ENCODE results near the gene BST2.

The BST2 gene

DNA sequence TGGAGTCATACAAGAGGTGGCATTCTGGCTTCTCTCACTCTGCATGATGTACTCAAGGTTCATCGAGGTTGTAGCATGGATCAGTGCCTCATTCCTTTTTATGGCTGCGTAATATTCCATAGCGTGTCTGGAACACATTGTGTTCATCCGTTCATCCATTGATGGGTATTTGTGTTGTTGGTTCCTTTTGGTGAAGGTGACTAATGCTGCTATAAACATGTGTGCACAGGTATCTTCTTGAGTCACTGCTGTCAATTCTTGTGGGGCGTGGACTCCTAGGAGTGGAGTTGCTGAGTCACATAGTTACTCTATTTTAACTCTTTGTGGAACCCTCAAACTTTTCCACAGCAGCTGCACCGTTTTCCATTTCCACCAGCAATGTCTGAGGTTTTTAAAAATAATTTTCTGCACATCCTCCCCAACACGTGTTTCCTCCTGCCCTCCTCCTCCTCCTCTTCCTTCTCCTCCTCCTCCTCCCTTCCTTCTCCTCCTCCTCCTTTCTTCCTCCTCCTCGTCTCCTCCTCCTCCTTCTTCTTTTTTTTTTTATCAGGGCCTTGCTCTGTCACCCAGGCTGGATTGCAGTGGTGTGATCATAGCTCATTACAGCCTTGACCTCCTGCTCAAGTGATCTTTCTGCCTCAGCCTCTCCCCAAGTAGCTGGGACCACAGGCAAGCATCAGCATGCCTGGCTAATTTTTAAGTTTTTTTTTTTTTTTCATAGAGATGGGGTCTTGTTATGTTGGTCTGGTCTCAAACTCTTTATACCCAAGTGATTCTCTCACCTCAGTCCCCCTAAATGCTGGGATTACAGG lies 45.0 kb upstream of the BST2 start:
- Histone ChIP-seq H4K20me1 (ENCODE audit: low read depth, low read length) (no peaks in the 10 kb centered on the region), H3K27ac (ENCODE audit: low read depth, low read length) (no peak overlapping the region), H3K9me2 (replicated peaks; ENCODE audit: insufficient read depth, low read length) (no peaks in the 10 kb centered on the region), H3F3A (ENCODE audit: insufficient read depth) (no peaks in the 10 kb centered on the region), H3K79me2 (ENCODE audit: insufficient read depth, low read length) (no peaks in the 10 kb centered on the region), H3K9me3 (ENCODE audit: insufficient read depth, low read length) (no peaks in the 10 kb centered on the region), H3K4me2 (ENCODE audit: low read depth, low read length, poor library complexity, severe bottlenecking) (no peak overlapping the region), H3K27me3 (ENCODE audit: low read length) (no peaks in the 10 kb centered on the region), H3K36me3 (ENCODE audit: low read length) (no peaks in the 10 kb centered on the region), H3K9ac (ENCODE audit: low read length) (no peak overlapping the region), H2AFZ (ENCODE audit: low read depth, low read length, severe bottlenecking) (no peak overlapping the region), H3K4me3 (ENCODE audit: insufficient read depth, low read length, poor library complexity, severe bottlenecking) (no peak overlapping the region)
- TF ChIP-seq, protein P1, sequence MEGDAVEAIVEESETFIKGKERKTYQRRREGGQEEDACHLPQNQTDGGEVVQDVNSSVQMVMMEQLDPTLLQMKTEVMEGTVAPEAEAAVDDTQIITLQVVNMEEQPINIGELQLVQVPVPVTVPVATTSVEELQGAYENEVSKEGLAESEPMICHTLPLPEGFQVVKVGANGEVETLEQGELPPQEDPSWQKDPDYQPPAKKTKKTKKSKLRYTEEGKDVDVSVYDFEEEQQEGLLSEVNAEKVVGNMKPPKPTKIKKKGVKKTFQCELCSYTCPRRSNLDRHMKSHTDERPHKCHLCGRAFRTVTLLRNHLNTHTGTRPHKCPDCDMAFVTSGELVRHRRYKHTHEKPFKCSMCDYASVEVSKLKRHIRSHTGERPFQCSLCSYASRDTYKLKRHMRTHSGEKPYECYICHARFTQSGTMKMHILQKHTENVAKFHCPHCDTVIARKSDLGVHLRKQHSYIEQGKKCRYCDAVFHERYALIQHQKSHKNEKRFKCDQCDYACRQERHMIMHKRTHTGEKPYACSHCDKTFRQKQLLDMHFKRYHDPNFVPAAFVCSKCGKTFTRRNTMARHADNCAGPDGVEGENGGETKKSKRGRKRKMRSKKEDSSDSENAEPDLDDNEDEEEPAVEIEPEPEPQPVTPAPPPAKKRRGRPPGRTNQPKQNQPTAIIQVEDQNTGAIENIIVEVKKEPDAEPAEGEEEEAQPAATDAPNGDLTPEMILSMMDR (IDR thresholded peaks at IDR 0.05; ENCODE audit: insufficient read depth, low read length, poor library complexity, severe bottlenecking): no peak
- TF ChIP-seq EZH2phosphoT487 (conservative IDR thresholded peaks at IDR 0.05; ENCODE audit: low read length): no peak

DNA sequence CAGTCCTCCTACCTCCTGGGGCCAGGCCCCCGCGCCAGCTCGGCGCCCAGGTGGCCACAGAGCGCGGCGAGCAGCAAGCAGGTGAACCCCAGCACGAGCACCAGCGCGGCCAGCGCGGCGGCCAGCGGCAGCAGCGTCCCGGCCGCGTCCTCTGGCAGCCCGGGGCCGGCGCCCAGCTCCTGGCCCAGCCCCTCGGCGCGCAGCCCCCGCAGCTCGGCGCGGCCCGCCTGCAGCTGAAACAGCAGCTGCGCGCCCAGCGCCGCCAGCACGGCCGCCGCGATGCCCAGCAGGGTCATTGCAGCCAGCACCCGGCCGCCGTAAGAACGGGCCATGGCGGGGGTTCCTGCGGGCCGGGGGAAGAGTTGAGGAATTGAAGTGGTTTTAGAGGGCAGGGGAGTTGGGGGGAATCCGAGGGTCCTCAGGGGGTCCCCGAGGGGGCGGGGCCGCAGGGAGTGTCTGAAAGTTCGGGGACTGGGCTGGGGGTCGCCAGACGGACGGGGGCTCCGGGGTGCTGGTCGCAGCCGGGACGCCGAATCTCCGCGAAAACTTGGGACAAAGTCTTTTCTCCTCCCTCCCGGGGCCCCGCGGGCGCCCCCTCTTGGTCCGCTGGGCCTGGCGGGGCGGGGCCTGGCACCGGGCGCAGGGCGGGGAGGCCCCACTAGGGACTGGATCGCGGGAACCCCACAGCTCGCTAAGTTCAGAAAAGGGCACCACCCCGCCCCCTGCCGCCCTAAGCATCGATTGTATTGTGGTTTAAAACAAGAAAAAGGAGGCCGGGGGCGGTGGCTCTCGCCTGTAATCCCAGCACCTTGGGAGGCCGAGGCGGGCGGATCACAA lies 42.9 kb upstream of the BST2 start, which contains the start of gene TMEM221:
TSS of gene TMEM221 (minus strand) at position 538 of the 837 bp plus-strand sequence. CDS start at position 332, 206 bp downstream.
- H4K20me1 ChIP-seq (ENCODE audit: low read depth, low read length): no peaks in the 10 kb centered on the region
- TF ChIP-seq, protein P1 (IDR thresholded peaks at IDR 0.05; ENCODE audit: insufficient read depth, low read length, poor library complexity, severe bottlenecking): no peak
- no peak for TF ChIP-seq EZH2phosphoT487 (conservative IDR thresholded peaks at IDR 0.05; ENCODE audit: low read length)
- H3K9me3 ChIP-seq (ENCODE audit: insufficient read depth, low read length): no peaks in the 10 kb centered on the region
- no peak within 1 kb of the TSS for H3K9ac ChIP-seq (ENCODE audit: low read length)
- H3K4me2 ChIP-seq (ENCODE audit: low read depth, low read length, poor library complexity, severe bottlenecking): no peak within 1 kb of the TSS
- H3K9me2 ChIP-seq (replicated peaks; ENCODE audit: insufficient read depth, low read length): no peaks in the 10 kb centered on the region
- no peak within 1 kb of the TSS for H3K4me3 ChIP-seq (ENCODE audit: insufficient read depth, low read length, poor library complexity, severe bottlenecking)
- H3F3A ChIP-seq (ENCODE audit: insufficient read depth): no peaks in the 10 kb centered on the region
- no peaks in the 10 kb centered on the region for H3K27me3 ChIP-seq (ENCODE audit: low read length)
- no peaks in the 10 kb centered on the region for H3K36me3 ChIP-seq (ENCODE audit: low read length)
- no peak within 1 kb of the TSS for H3K27ac ChIP-seq (ENCODE audit: low read depth, low read length)
- H3K79me2 ChIP-seq (ENCODE audit: insufficient read depth, low read length): no peaks in the 10 kb centered on the region
- no peak within 1 kb of the TSS for H2AFZ ChIP-seq (ENCODE audit: low read depth, low read length, severe bottlenecking)

DNA sequence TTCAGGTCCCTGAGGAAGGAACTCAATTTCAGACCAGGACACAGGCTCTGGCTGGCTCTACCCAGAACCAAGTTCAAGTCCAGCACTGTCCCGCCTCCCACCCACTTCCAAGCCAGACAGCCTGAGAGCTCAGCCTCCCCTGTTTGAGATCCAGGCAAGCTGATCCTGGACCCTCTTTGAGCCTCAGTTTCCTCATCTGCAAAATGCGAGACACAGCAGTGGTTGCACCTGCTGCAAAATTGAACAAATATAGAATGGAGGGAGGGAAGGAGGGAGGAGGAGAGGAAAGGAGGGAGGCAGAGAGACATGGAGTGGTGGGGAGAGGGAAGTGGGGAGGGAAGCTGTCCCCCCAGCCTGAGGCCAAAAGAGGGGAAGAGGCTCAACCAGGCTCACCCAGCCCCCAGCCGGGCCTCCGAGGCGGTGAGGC lies 42.3 kb upstream of the BST2 start:
- Histone ChIP-seq H4K20me1 (ENCODE audit: low read depth, low read length) (no peaks in the 10 kb centered on the region), H3K9me2 (replicated peaks; ENCODE audit: insufficient read depth, low read length) (no peaks in the 10 kb centered on the region), H2AFZ (ENCODE audit: low read depth, low read length, severe bottlenecking) (no peak overlapping the region), H3K9ac (ENCODE audit: low read length) (no peak overlapping the region), H3K4me3 (ENCODE audit: insufficient read depth, low read length, poor library complexity, severe bottlenecking) (no peak overlapping the region), H3F3A (ENCODE audit: insufficient read depth) (no peaks in the 10 kb centered on the region), H3K27ac (ENCODE audit: low read depth, low read length) (no peak overlapping the region), H3K27me3 (ENCODE audit: low read length) (no peaks in the 10 kb centered on the region), H3K4me2 (ENCODE audit: low read depth, low read length, poor library complexity, severe bottlenecking) (no peak overlapping the region), H3K79me2 (ENCODE audit: insufficient read depth, low read length) (no peaks in the 10 kb centered on the region), H3K9me3 (ENCODE audit: insufficient read depth, low read length) (no peaks in the 10 kb centered on the region), H3K36me3 (ENCODE audit: low read length) (no peaks in the 10 kb centered on the region)
- TF ChIP-seq, protein P1 (IDR thresholded peaks at IDR 0.05; ENCODE audit: insufficient read depth, low read length, poor library complexity, severe bottlenecking): no peak
- TF ChIP-seq EZH2phosphoT487 (conservative IDR thresholded peaks at IDR 0.05; ENCODE audit: low read length): no peak
